C4-2B (cell line): ENCODE data around the gene HORMAD1.
"Not testable (repeated sequence)": the region's sequence is repeated elsewhere in the genome, so short reads cannot be mapped to it uniquely, and the experiment has no call there.

Source experiments
- H3K27ac ChIP-seq: fragments of 450-650 bp; 2 replicates; pipeline ENCODE4 v1.5.1; 2017
- ZFX ChIP-seq: fragments of 450-650 bp; IDR thresholded peaks from 2 replicates; pipeline ENCODE4 v1.6.1; 2017
- TF ChIP-seq, protein P1 (sequence below): fragments of 450-650 bp; conservative IDR thresholded peaks from 2 replicates; pipeline ENCODE4 v1.5.1; 2017; ENCODE audit warnings: mild to moderate bottlenecking

HORMAD1 gene

DNA sequence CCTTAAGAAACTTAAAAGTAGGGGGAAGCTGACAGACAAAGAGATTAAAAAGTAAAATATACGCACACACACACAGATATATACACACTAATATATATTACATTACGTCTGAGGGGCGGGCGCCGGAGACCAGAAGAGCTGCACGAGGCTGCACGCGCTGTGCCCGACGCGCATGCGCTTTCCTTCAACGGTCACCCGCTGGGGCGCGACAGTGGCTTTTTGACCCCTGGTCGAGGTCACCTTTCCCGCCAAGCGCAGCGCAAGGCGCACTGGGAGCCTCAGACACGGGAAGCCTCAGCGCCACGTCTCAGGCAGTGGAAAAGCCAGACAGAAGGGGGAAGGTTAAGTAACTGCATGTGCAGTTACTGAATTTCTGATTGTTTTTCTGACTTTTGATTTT, at the start of gene HORMAD1:
Gene HORMAD1 (minus strand): TSS at position 193 of the 400 bp plus-strand sequence. CDS start 1,390 bp downstream, outside the sequence.
- H3K27ac ChIP-seq, result no peak within 1 kb of the TSS
- TF ChIP-seq, protein P1, sequence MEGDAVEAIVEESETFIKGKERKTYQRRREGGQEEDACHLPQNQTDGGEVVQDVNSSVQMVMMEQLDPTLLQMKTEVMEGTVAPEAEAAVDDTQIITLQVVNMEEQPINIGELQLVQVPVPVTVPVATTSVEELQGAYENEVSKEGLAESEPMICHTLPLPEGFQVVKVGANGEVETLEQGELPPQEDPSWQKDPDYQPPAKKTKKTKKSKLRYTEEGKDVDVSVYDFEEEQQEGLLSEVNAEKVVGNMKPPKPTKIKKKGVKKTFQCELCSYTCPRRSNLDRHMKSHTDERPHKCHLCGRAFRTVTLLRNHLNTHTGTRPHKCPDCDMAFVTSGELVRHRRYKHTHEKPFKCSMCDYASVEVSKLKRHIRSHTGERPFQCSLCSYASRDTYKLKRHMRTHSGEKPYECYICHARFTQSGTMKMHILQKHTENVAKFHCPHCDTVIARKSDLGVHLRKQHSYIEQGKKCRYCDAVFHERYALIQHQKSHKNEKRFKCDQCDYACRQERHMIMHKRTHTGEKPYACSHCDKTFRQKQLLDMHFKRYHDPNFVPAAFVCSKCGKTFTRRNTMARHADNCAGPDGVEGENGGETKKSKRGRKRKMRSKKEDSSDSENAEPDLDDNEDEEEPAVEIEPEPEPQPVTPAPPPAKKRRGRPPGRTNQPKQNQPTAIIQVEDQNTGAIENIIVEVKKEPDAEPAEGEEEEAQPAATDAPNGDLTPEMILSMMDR, result no peak
- TF ChIP-seq ZFX, result no peak

DNA sequence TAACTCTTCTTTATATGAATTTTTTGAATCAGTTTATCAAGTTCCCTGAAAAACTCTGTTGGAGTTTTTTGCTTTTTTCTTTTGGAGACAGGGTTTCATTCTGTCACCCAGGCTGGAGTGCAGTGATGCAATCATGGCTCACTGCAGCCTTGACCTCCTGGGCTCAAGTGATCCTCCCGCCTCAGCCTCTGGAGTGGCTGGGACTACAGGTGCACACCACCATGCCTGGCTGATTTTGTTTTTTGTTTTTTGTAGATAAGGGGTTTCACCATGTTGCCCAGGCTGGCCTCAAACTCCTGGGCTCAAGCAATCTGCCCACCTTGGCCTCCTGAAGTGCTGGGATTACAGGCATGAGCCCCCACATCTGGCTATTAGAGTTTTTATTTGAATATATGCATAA, 47.0 kb upstream of the HORMAD1 start:
- not testable (repeated sequence) for H3K27ac ChIP-seq

GRCh38 chr1:150765977-150766301, 45.2 kb upstream of the HORMAD1 start:
- not testable (repeated sequence) for H3K27ac ChIP-seq

GRCh38 chr1:150765296-150765976, 44.7 kb upstream of the HORMAD1 start, which contains the start of gene CTSS:
Gene CTSS (minus strand): TSS chr1:150765778. CDS start chr1:150764763, 1,015 bp downstream.
- TF ChIP-seq, protein P1, result no peak
- TF ChIP-seq ZFX, result no peak
- H3K27ac ChIP-seq, result no peak within 1 kb of the TSS

DNA sequence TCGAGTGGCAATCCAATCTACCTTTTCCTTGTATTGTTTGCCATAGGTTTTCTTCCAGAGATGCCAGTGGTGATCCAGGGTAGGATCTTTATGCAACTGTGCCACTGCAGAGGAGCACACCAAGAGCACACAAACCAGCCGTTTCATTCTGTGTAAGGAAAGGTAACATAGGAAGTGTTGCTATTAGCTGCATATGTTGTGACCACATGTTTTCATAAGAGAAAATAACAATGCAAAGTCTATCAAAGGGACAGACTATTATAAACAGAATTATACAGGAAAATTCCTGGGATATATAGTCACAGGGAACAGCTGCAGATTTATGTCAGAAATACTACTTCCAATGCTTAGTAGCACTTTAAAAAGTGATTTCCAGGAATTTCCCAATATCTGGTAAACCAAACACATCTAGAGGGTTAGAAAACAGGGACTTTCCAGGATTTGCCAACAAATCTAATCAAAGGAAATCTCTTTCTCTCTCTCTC, 44.0 kb upstream of the HORMAD1 start:
- no peak for TF ChIP-seq ZFX
- TF ChIP-seq, protein P1, result no peak
- no peak overlapping the region for H3K27ac ChIP-seq

DNA sequence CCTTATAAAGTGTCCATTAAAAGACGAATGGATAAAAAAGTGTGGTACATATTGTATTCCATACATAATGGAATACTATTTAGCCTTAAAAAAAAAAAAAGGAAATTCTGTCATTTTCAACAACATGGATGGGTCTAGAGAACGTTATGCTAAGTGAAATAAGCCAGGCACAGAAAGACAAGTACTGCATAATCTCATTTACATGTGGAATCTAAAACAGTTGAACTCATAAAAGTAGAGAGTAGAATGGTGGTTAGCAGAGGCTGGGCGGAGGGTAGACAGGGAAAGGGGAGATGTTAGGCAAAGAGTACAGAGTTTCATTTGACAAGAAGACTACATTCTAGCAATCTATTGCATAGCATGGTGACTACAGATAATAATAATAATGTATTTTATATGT, 42.3 kb upstream of the HORMAD1 start:
- H3K27ac ChIP-seq, result no peak overlapping the region
- TF ChIP-seq, protein P1, result no peak
- no peak for TF ChIP-seq ZFX

- no peak overlapping the region for H3K27ac ChIP-seq
- TF ChIP-seq, protein P1, result no peak
- no peak for TF ChIP-seq ZFX
Measured at GRCh38 chr1:150762552-150762951, 41.9 kb upstream of the HORMAD1 start.

GRCh38 chr1:150761801-150762200, 41.1 kb upstream of the HORMAD1 start:
- H3K27ac ChIP-seq, result no peak overlapping the region
- TF ChIP-seq, protein P1, result no peak
- TF ChIP-seq ZFX, result no peak
